T follicular helper cell (primary cell): ENCODE results near the gene CIDEB.

ENCODE experiments used
- DNase-seq: peaks from one replicate; pipeline ENCODE4 v3.0.0-alpha.2; 2020; ENCODE audit warnings: low read depth

Gene CIDEB

DNA sequence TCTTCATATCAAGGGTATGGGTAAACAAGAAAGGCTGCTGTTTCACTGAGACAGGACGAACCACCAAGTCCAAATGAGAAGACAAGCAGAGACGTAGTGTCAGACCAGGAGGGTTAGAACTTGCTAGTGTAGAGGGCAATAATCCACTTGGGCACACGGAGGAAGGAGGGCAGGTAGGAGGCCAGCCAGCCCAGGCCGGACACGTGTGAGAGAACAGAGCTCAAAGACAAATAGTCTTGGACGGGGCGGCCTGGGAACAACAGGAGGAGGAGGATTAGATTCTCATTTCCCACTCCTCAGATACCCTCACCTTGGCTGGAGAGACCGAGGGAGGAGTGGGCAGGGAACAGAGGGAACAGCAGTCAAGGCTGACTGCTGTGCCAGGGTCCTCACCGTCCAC is 17.0 kb downstream of the CIDEB start:
- no peak for DNase-seq

DNA sequence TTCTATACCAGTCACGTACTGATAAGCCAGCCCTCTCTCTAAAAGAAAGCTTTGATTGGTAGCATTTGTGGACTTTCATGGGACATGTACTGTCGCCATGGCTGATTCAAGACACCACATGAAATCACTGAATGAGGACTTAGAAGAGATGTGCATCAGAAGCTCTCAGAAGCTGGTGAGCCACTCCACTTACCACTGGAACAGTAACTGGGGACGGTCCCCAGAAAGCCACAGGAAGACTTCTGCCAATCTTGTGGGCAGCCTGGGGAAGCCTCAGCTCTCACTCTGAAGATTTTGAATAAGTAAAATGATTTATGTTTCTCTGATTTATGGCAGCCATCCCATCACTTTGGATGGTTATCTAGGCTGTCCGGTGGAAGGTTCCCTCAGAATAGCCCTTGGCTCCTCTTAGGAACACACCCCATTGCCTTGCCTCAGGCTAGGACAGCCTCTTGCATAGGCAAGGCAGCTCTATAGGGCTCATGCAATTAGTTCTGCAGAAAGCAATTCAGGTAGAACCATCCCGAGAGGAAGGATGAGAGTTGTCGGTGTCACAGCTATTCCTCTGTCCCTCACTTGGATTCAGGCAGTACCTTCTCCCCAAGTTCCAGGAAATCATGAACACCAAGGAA is 18.0 kb downstream of the CIDEB start:
- no peak for DNase-seq

DNA sequence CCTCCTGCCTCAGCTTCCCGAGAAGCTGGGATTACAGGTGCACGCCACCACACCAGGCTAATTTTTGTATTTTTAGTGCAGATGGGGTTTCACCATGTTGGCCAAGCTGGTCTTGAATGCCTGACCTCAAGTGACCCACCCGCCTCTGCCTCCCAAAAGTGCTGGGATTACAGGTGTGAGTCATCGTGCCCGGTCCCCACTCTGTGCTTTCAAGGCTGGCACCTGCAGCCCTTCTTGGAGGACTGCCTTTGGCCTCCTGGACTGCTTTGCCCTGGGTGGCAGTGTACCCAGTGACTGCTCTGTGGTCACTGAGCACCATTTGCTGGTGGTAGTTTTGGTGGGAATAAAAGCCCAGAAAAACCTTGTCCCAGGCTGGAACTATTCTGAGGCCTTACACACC is 20.8 kb downstream of the CIDEB start:
- no peak for DNase-seq

DNA sequence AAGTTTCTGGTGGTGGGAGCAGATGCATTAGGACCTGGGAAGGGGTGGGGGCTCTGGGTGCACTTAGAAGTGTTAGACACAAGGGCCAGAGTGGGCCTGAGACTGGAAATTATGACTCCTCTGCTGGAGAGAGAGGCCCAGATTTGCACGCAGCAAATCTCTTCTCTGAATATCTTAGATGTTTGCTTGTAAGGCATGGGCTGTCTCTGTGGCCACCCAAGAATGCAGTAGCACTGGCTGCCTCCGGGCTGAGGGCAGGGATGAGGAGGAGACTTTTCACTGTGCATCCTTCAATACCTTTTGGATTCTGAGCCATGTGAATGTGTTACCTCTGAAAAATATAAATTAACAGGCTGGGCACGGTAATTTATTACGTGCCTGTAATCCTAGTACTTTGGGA is 22.4 kb downstream of the CIDEB start:
- DNase-seq: no peak

DNA sequence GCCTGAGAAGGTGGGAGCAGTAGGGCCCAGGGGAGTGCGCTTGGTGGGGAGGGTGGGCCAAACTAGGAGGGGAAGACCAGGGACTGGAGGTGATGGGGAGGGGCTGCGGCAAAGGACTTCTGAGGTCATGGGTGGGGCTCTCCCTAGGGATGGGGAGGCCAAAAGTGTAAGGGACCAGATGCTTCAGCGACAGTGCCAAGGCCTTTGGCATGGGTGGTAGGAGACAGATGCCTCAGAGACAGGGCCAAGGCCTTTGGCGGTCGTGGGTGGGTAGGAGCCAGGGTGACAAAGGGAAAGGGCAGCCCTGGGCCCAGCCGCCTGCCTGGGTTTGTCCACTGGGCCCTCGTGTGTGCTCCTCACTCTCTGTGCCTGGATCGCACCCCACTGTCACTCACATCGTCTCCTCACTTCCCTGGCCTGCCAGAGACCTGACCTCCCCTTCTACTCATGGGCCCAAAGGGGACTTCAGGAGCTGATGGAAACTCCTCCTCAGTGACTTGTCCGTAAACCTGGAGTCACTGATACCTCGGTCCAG is 23.2 kb downstream of the CIDEB start:
- DNase-seq: no peak

DNA sequence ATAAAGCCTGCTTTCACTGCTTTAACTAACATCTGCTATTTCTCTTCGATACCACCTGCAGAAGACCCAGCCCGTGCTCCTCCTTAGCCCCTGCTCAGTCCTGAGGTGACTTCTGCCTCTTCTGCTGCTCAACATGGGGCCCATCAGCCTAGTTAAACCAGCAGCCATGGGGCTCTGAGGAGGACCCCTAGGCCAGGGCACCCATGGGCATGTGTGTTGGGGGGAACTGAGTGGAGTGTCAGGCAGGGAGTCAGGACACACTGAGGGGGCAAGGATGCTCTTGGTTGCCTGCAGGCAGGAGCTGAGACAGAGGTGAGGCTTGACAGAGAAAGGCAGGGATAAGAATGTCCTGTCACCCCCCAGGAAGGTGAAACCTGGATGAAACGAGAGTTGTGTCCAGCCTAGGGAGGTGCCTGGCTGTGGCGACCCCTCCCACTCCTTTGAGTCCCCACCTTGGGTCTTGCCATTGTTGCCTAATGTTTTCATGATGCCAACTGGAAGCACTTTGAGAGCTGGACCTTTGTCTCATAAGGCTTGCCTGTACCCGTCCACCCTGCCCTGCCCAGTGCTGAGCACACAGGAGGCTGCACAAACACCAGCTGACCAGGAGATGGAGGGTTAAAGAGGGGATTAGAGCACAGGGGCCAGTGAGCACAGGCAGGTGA is 23.8 kb downstream of the CIDEB start:
- no peak for DNase-seq

DNA sequence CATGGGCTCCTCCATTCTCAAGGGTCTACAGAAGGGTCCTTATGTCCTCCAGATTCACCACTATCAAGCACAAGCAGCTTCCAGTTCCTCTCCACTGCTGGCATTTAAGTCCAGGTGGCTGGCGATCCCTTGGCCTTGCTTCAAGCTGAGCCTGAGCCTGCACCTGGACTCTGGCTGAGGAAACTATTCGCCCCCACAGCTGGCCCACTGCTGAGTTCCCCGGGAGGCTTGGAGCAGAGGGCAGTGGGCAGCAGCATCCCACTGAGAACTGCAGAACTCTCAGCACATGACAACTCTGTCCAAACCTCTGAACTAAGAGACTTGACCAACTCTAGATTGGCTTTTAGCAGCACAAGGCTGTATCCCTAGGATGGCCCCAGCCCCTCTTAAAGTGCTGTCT is 25.0 kb downstream of the CIDEB start:
- DNase-seq: no peak

DNA sequence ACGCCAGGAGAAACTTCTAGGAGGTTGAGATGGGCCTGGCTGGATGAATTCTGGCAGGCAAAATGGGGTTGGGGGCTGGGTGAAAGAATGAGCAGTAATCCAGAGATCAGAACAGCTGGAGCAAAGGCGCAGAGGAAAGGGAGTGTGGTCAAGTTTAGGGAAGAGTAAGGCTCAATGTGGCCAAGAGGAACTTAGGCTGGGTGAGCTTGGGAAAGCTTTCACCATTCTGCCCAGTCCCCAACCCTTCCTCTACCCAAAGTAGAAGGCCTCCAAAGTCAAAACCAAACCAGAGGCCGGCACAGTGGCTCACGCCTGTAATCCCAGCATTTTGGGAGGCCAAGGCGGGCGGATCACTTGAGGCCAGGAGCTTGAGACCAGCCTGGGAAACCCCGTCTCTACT is 26.1 kb downstream of the CIDEB start:
- no peak for DNase-seq

DNA sequence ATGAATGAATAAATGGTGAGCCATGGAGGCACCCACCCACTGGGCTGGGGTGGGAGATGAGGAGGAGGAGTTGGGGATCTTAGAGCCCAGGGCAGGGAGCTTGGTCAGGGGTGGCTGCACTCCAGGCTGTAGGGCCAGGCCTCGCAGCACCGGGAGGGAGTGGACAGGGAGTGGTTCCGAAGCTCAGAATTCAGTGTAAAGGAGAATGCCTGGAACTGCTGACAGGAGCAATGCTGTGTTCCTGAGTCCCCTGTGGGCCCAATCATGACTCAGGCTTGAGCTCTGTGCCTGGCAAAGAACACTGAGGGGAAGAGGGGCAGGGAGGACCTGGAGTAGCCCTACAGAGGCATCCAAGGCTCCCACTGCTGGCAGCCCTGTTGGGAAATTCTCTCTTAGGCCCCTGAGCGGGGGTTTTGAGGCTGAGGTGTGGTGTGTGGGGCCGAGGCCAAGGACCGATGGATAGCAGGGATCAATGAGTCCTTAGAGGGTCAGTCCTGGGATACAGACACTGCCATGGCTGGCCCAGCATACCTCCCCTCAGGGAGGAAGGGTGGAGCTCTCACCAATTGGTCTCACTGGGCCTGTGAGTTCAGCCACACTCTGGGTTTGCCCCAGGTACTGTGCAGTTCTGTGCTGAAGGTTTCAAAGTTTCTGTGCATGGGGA is 26.8 kb downstream of the CIDEB start:
- no peak for DNase-seq

DNA sequence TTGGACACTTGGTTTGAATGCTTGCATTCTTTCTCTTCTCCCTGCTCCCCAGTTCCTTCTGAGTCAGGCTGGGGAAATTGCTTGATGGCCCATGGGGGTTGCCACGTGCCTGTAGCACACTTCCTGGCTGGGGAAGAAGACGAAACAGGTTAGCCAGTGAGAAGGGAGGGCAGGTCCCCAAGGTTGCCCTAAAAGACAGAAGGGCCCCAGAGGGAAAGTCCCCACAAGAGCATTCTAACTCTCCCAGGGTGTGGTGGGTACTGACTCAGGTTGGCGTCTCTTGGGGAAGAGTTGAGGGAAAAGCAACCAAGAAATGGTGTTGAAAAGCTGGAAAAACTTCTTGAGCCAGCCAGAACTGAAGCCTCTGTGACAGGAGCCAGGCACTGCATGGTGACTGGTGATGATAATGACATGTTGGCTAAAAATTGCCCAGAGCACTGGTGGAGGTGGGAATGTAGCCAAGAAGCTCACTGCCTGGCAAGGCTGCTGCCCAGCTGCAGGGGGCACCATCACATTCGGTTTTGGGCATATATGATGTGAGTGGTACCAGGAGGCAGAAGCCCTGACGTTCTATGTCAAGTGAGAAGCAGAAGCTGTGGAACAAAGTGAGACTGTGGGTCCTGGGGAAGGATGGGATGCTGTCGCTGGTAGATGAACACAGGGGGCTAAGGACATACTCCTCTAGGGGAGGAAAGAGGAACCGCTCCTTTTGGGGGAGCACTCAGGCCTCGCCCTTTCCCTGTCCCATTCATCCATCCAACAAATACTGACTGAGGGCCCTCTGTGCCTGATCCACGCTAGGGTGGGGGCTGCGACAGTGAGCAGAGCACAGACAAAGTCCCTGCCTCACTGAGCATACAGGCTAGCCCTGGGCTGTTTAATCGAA is 28.2 kb downstream of the CIDEB start:
- DNase-seq: no peak

DNA sequence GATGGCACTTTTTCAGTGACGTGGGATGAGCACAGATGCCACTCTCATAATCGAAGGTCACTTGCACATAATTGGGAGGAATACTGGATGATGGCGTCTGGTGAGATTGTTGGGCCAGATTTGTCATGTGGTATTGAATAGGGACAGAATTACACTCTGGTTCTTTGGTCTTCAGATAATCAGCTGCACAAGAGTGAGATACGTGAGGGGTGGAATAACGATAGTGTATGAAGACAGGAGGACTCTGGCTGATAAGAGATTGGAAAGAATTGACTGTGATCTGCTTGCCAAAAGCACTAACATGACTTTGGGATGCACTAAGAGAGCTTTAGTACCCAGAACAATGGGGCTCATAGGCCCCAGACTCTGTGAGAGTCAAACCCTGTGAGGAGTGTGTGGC is 29.4 kb downstream of the CIDEB start:
- DNase-seq: no peak

DNA sequence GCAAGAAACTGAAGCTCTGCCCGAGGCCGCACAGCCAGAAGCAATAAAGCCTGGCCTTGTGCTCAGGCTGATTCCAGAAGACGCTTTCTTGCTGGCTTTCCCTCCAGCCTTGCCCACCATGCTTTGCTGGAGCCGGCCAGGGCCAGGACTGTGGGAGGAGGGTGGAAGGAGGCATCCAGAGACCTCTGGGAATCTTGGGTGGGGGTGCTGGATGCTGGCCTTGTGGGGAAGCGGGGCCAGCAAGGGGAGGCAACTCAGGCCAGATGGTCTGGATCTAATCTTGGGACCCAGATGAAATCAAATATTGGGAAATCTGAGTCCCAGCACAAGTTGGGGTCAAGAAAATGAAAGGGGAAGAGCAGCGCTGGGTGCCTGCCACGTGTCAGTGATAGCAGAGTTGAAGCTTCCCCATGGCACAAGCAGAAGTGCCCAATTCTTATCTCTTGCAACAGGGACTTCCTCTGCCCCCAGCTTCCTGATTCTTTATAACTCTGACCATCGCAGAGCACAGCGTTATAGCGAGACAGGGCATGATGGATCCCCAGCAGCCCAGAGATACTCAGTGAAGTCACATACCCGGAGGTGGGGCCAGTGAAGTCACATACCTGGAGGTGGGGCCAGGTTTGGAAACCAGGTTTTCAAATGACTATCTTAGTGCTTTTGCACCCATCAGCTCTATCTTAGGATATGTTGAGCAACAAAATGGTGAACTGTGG is 30.0 kb downstream of the CIDEB start:
- no peak for DNase-seq

DNA sequence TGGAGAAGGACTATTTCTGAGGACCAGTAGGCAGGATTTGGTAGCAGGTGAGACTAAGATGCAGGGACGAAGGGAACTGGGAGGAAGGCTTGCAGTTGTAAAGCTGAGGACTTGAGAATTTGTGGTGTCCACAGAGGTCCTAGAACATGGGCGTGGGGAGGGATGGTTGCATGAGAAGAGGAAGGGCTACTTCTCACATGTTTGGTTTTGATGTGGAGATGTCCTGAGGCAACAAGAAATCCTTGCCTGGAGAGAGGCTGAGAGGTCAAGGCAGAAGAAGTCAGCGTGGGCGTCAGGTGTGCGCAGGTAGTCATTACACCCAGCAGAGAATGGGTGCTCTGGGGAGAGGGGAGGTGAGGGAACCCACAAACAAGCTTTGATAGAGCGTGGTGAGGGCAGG is 30.7 kb downstream of the CIDEB start:
- no peak for DNase-seq

DNA sequence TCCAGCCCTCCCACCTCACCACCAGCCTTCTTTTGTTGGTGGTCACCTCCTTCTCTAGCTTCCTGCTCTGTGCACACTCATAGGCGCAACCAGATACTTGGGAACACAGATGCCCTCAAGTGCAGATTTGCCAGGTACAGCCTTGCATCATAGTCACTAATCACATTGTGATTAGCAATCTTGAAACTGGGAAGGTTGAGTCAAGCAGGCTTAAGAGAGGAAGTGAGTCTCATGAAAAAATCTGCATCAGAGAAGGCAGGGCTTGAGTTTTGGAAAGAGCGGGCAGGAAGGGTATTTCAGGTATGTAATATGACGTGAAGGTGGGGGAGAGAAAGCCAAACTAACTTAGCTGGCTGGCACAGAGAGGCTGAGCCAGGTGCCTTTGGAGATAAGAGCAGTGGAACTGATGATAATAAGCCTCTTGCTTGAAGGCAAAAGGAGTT is 33.7 kb downstream of the CIDEB start:
- DNase-seq: peak; percentile 37

DNA sequence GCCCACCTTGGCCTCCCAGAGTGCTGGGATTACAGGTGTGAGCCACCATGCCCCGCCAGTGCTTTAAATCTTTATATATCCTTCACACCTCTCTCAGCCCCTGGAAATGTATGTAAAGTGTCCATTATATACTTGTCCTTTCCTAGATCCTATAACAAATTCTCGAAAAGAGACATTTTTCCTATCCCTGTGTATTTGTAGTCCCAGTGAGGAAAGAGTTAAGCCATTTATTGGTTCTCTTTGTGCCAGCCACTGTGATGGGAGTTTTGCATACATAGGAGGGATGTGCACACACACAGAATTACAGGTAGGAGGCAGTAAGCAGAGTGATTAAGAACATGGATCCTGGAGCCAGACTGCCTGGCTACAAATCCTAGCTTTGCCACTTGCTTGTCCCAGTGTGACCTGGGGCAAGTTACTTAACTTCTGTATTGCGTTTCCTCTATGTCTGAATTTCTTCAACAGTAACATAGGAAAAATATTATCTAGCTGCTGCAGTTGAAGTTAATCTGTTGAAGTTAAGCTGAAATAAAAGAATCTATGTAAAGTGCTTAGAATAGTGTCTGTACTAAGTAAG is 34.3 kb downstream of the CIDEB start:
- DNase-seq: no peak

DNA sequence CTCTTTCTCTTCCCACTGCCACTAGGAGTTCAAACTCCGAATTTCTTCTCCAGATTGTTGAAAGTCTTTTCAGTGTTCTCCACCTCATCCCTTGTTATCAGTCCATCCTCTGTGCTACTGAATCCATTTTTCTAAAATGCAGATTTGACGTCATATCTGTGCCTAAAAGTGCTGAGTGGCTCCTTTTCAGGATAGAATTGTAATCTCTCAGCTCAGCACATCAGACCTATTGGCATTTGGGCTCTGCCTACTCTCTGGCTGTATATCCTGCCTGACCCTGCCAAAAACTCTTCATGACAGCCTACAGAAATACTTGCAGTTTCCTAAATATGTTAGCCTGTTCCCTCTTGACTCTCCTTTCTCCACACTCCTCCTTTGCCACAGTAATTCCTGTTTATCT is 35.3 kb downstream of the CIDEB start:
- DNase-seq: no peak

DNA sequence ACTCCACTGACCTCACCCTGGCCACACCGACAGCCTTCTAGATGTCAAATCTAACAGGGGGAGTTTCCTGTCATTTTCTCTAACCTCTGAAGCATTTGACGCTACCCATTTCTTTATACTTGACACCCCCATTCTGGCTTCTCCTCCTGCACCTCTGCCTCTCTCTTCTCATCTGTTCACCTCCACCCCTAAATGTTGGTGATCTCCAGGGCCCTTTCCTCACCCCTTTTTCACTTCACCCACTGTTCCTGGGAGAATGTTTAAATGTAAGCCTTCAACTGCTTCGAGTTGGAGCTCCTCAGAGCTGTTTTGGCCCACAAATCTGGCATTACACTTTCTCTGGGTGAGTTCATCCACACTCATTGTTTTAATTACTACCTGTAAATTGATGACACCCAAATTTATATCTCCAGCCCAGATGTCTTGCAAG is 35.9 kb downstream of the CIDEB start:
- DNase-seq: no peak

DNA sequence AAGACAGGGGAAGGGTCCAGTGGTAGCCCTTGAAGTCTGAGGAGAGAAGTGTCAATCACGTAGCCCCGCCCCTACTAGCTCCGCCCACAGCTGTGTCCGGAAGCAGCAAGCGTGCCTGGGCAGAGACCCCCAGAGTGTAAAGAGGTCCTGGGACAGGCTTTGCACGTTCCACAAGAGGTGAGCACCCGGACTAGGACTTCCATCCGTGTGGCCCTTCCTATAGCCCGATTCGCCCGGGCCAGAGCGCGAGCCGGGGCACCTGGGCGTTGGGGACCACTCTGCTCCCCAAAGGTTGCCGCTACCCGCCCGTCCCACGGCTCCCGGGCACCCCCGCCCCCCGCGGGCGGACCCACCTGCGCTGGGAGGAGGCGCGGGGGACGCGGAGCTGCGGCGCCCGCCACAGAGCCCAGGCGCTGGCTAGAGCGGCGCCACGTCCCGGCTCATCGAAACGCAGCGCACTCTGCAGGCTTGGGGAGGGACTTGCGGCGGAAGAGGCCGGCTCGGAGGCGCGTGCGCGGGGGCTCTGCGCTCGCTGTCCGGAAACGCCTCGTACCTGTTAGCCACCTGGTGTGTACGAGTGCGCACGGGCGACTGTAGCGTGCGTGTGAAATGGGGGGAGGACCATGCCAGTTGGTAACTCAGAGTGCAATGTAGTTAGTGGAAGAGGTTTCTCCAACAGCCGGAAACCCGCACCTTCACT is 36.5 kb downstream of the CIDEB start, which contains the start of gene RABGGTA:
TSS of gene RABGGTA (minus strand) at position 464 of the 700 bp plus-strand sequence. CDS start 482 bp downstream, outside the sequence.
- peak; percentile 90 for DNase-seq

DNA sequence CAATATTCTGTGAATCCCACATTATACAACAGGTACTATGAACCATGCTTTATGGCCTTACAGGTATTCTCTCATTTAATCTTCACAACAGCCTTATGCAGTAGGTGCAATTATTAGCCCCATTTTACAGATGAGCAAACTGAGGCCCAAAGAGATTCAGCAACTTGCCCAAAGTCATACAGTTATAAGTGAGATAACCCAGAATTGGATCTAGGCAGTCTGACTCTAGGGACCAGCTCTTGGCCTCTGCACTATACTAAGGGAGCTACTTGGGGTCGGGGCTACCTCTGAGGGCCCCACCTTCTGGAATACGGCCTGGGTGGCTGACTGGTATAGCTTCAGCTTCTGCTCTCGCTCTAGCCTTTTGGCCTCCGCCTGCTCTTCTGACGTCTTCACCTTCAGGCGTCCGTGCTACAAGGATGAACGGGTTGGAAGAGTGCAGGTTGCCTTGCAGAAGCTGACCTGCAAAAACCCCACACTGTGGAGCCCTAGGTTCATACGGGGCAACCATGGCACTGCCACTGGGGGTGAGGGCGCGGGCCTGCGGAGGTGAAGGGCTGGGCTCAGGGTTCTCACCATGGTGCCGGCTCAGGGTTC is 37.1 kb downstream of the CIDEB start:
- DNase-seq: no peak
